SH-SY5Y (cell line): ENCODE results near the gene MRPL53.

ENCODE experiments used
- GATA2 ChIP-seq: IDR thresholded peaks from 2 replicates; pipeline ENCODE4 v1.6.1; 2011; ENCODE audit warnings: mild to moderate bottlenecking, low read depth, low read length
- GATA3 ChIP-seq: IDR thresholded peaks from 2 replicates; pipeline ENCODE4 v1.6.1; 2011; ENCODE audit warnings: low read depth, mild to moderate bottlenecking, low read length, moderate library complexity

DNA sequence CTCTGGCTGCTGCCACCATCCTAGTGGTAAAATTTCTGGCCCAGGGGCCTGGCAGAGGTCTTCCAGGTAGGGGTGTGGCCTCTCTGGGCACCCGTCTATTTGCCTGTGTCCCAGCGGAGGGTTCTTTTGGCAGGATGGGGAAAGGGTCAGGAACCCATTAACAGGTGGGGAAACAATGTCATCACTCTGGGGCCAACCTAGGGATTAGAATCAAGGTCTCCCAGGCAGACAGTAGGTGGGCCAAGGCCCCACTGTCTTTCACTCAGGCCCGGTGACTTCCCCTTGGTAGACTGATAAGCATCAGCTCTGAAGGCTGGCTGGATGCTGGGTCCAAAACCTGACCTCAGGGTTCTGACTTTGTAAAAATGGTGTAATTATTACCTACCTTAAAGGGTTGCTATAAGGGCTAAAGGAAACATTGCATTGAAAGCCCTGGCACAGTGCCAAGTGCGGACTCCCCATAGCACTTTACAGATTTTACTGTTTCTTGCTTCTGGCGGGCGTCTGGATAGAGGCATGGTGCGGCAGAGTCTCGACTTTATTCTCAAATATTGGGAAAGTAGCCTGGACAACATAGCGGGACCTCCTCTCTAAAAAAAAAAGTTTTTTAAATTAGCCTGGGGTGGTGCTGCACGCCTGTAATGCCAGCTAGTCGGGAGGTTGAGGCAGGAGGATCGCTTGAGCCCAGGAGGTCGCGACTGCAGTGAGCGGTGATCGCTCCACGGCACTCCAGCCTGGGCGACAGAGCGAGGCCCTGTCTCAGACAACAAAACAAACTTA is 24.7 kb upstream of the MRPL53 start:
- TF ChIP-seq GATA2 = peak; percentile 47
- TF ChIP-seq GATA3 = no peak
